Endodermal cell (in vitro differentiated cells): ENCODE data around the gene RSU1. TPM values are rescaled to one million over a fixed set of nuclear protein-coding genes. Genes with fewer than 3 reads are reported as not detected.

Source experiments
- DNase-seq: peaks from one replicate; pipeline ENCODE4 v3.0.0-alpha.2; 2017
- H3K27ac ChIP-seq: 2 replicates; pipeline ENCODE4 v1.5.1; 2013; ENCODE audit warnings: mild to moderate bottlenecking, low read depth, low read length, moderate library complexity
- H3K27me3 ChIP-seq: 2 replicates; pipeline ENCODE4 v1.6.1; 2013; ENCODE audit warnings: mild to moderate bottlenecking, low read length, moderate library complexity; ENCODE audit not compliant: insufficient read depth, control insufficient read depth, poor library complexity, severe bottlenecking
- H3K36me3 ChIP-seq: 2 replicates; pipeline ENCODE4 v1.7.0; 2013; ENCODE audit warnings: mild to moderate bottlenecking, low read length, moderate library complexity; ENCODE audit not compliant: control insufficient read depth, insufficient read depth
- H3K4me1 ChIP-seq: one replicate; pipeline ENCODE4 v1.7.0; 2013; ENCODE audit warnings: low read length; ENCODE audit not compliant: control insufficient read depth, insufficient read depth
- H3K4me3 ChIP-seq: 2 replicates; pipeline ENCODE4 v1.5.1; 2013; ENCODE audit warnings: mild to moderate bottlenecking, low read length, moderate library complexity
- H3K9ac ChIP-seq: 2 replicates; pipeline ENCODE4 v1.6.1; 2013; ENCODE audit warnings: mild to moderate bottlenecking, low read length, moderate library complexity; ENCODE audit not compliant: poor library complexity, severe bottlenecking; ENCODE audit errors: extremely low read depth
- H3K9me3 ChIP-seq: 2 replicates; pipeline ENCODE4 v1.6.1; 2013; ENCODE audit warnings: mild to moderate bottlenecking, low read length, moderate library complexity; ENCODE audit not compliant: control insufficient read depth
- H3K27ac Mint-ChIP-seq: 2 replicates; pipeline ENCODE4 v1.8.0; 2020; ENCODE audit warnings: mixed read lengths
- H3K27me3 Mint-ChIP-seq: 2 replicates; pipeline ENCODE4 v1.8.0; 2021; ENCODE audit warnings: mild to moderate bottlenecking, mixed read lengths; ENCODE audit not compliant: insufficient read depth
- H3K36me3 Mint-ChIP-seq: 2 replicates; pipeline ENCODE4 v1.8.0; 2020; ENCODE audit warnings: low read depth, mixed read lengths
- H3K4me1 Mint-ChIP-seq: 2 replicates; pipeline ENCODE4 v1.8.0; 2020; ENCODE audit warnings: mixed read lengths
- H3K4me3 Mint-ChIP-seq: 2 replicates; pipeline ENCODE4 v1.8.0; 2020; ENCODE audit warnings: mild to moderate bottlenecking, moderate library complexity, mixed read lengths
- H3K9me3 Mint-ChIP-seq: 2 replicates; pipeline ENCODE4 v1.8.0; 2020; ENCODE audit warnings: mild to moderate bottlenecking, mixed read lengths
- WGBS, 2 experiments: methylation state at CpG; one replicate each; pipeline versions ENCODE4 v1.1.5 to v1.1.7; 2013; ENCODE audit warnings: missing lambda C conversion rate in 2 of 2, mixed read lengths in 1 of 2; ENCODE audit not compliant: insufficient coverage in 1 of 2, insufficient read length in 1 of 2; 5-methylcytosine and 5-hydroxymethylcytosine counted together
- total RNA-seq, 2 donors: library from RNA; stranded (reverse); fragmentation: NEBNext Ultra II Directional in 1 of 2; extraction: Animal tissue kit (Norgen Biotek cat#: 25700) in 1 of 2; gene quantifications; 2 replicates in 1 of 2; 3 replicates in 1 of 2; pipeline ENCODE4 v1.2.1, GENCODE V29; 2021
- TF ChIP-seq, protein P1 (sequence below): fragments of 200-600 bp; sonication (generic); conservative IDR thresholded peaks from 2 replicates; pipeline ENCODE4 v1.5.0; 2021; ENCODE audit warnings: antibody characterized with exemption, mild to moderate bottlenecking

Gene RSU1
- total RNA-seq, 2 donors from 2014 or later = 39.5 to 46.4 TPM

DNA sequence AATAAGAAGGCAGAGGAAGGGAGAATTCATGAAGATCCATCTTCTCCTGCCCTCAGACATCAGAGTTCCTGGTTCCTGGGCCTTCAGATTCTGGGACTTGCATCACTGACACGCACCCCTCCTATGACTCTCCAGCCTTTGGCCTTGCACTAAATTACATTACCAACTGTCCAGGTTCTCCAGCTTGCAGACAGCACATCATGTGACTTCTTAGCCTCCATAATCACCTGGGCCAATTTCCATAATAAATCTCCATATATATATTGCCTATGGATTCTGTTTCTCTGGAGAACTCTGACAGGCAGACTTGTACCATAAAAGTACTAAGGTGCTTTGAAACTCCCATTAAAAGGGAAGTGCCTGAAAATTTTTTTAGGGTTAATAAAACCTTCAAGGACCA is 23.2 kb downstream of the RSU1 start:
- Mint-ChIP-seq H3K27me3 (no peaks in the 10 kb centered on the region), H3K27ac (no peak overlapping the region), H3K4me1 (peaks cover 1% of the 10 kb centered on the region), H3K4me3 (no peak overlapping the region), H3K9me3 (no peaks in the 10 kb centered on the region), H3K36me3 (peaks cover 18% of the 10 kb centered on the region)
- H3K9me3 ChIP-seq = peaks cover 8% of the 10 kb centered on the region
- 86 to 97% methylated on average over 1 of the region's 1 CpG for WGBS, 2 experiments
- H3K4me3 ChIP-seq = no peak overlapping the region
- no peak overlapping the region for H3K9ac ChIP-seq
- H3K27ac ChIP-seq = no peak overlapping the region
- H3K36me3 ChIP-seq = peaks cover 7% of the 10 kb centered on the region
- H3K4me1 ChIP-seq = no peaks in the 10 kb centered on the region
- TF ChIP-seq, protein P1, sequence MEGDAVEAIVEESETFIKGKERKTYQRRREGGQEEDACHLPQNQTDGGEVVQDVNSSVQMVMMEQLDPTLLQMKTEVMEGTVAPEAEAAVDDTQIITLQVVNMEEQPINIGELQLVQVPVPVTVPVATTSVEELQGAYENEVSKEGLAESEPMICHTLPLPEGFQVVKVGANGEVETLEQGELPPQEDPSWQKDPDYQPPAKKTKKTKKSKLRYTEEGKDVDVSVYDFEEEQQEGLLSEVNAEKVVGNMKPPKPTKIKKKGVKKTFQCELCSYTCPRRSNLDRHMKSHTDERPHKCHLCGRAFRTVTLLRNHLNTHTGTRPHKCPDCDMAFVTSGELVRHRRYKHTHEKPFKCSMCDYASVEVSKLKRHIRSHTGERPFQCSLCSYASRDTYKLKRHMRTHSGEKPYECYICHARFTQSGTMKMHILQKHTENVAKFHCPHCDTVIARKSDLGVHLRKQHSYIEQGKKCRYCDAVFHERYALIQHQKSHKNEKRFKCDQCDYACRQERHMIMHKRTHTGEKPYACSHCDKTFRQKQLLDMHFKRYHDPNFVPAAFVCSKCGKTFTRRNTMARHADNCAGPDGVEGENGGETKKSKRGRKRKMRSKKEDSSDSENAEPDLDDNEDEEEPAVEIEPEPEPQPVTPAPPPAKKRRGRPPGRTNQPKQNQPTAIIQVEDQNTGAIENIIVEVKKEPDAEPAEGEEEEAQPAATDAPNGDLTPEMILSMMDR = no peak
- H3K27me3 ChIP-seq = no peaks in the 10 kb centered on the region
- DNase-seq = no peak

DNA sequence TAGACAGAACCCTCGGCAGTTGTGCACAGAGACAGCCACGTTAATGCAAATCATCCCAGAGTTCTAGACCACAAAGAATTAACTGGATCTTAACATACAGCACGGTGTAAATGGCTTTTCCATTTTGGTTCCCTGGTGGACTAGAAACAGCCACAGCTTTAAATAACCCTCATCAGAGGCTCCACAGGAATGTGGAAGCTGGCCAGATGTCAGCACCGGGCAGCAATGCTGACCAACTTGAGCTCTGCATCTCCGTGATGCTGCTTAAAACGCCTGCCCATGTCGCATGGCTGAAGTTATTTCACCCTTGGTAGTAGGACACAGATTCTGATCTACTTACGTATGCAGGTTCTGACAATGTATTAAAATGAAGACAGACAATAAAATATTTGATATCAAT is 24.5 kb downstream of the RSU1 start:
- Histone ChIP-seq H3K9me3 (peaks cover 8% of the 10 kb centered on the region), H3K36me3 (peaks cover 7% of the 10 kb centered on the region), H3K4me1 (no peaks in the 10 kb centered on the region), H3K27me3 (no peaks in the 10 kb centered on the region), H3K27ac (no peak overlapping the region), H3K4me3 (no peak overlapping the region), H3K9ac (no peak overlapping the region)
- H3K9me3 Mint-ChIP-seq = no peaks in the 10 kb centered on the region
- no peak overlapping the region for H3K27ac Mint-ChIP-seq
- no peaks in the 10 kb centered on the region for H3K27me3 Mint-ChIP-seq
- whole genome bisulfite sequencing, 2 experiments = 95 to 98% methylated on average over 5 to 8 of the region's 8 CpGs
- TF ChIP-seq, protein P1 = no peak
- DNase-seq = no peak
- peaks cover 16% of the 10 kb centered on the region for H3K36me3 Mint-ChIP-seq
- no peak overlapping the region for H3K4me3 Mint-ChIP-seq
- no peaks in the 10 kb centered on the region for H3K4me1 Mint-ChIP-seq

DNA sequence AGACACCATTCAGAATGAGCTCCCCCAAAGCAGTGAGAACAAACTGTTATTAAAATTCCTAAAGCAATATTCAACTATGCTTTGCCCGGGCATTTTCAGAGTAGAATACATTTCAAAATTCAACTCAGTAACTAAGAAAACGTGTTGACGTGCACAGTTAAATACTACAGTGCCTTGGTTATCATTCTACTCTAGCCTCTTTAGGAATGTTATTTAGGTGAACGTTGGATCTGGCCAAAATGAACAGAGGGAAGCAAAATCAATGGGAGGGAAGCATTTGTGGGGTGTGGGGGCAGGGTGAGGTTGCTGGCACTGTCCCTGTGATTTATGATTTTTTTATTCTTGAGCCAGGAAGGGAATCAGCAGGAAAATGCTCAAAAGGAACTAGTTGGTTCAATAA is 27.5 kb downstream of the RSU1 start:
- Histone ChIP-seq H3K27me3 (no peaks in the 10 kb centered on the region), H3K9ac (no peak overlapping the region), H3K36me3 (peaks cover 7% of the 10 kb centered on the region), H3K27ac (no peak overlapping the region), H3K9me3 (peaks cover 8% of the 10 kb centered on the region), H3K4me3 (no peak overlapping the region), H3K4me1 (no peaks in the 10 kb centered on the region)
- H3K36me3 Mint-ChIP-seq = peaks cover 18% of the 10 kb centered on the region
- TF ChIP-seq, protein P1 = no peak
- no peaks in the 10 kb centered on the region for H3K27me3 Mint-ChIP-seq
- 89 to 93% methylated on average over 4 of the region's 4 CpGs for WGBS, 2 experiments
- no peak overlapping the region for H3K27ac Mint-ChIP-seq
- H3K4me1 Mint-ChIP-seq = no peaks in the 10 kb centered on the region
- no peaks in the 10 kb centered on the region for H3K9me3 Mint-ChIP-seq
- no peak overlapping the region for H3K4me3 Mint-ChIP-seq
- no peak for DNase-seq
